NCI-H2107 treated with DMSO at 0.1 percent for 48 hours (cell line): Measurements from ENCODE around the gene FGF19.

ENCODE experiments used
- DNase-seq: peaks from one replicate; lab custom pipeline; 2025; ENCODE audit not compliant: unreplicated experiment; lab: John Stamatoyannopoulos, UW

Gene FGF19

GRCh38 chr11:69656536-69657455 lies 47.0 kb downstream of the FGF19 start:
- no peak for DNase-seq

GRCh38 chr11:69655479-69656428 lies 48.1 kb downstream of the FGF19 start:
- DNase-seq, result no peak

DNA sequence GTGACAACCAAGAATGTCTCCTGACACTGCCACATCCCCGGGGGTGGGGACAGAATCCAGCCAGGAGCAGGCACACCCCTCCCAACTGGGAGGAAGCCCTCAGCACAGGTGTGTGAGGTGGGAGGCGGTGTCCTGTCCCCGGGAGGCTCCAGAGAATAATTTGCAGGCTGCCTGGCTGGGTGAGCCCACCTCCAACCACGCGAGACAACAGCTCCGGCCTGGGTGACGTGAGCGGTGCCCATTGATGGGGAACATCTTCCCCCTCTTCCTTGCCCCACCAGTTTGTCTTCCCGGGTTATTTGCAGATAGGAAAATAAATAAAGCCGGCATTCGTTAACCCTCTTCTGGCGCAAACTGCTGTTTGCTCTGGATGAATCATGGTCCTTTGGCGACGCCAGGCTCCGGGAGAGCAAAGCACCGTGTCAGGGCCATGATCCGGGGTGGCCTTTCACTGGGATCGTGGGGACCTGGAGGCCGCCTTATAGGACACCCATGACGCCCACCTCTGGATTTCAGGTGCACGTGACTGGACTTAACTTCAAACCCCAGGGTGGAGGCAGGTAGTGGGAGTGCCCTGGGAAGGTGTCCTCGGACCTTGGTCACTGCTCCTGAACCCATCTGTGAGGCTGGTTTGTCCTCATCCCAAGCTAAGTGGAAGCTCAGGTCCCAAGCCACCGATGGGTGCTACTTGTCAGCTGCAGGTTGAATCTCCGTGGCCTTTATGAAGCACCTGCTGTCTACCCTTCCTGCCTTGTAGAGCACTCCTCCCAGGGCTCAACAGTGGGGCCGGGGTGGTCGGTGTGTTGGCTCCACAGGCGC lies 49.0 kb downstream of the FGF19 start:
- DNase-seq, result no peak

DNA sequence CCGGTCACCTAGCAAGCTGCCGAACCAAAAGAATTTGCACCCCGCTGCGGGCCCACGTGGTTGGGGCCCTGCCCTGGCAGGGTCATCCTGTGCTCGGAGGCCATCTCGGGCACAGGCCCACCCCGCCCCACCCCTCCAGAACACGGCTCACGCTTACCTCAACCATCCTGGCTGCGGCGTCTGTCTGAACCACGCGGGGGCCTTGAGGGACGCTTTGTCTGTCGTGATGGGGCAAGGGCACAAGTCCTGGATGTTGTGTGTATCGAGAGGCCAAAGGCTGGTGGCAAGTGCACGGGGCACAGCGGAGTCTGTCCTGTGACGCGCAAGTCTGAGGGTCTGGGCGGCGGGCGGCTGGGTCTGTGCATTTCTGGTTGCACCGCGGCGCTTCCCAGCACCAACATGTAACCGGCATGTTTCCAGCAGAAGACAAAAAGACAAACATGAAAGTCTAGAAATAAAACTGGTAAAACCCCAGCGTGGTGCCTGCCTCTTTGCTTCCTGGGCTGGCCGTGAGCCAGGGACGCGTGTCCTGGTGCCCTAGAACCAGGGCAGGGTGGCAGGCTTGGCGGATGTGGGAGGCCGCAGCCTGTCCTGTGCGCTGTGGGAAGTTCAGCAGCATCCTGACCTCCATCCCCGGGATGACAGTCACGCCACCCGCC lies 49.7 kb downstream of the FGF19 start:
- DNase-seq, result no peak

- no peak for DNase-seq
Observed at GRCh38 chr11:69653406-69653960, 50.3 kb downstream of the FGF19 start.

DNA sequence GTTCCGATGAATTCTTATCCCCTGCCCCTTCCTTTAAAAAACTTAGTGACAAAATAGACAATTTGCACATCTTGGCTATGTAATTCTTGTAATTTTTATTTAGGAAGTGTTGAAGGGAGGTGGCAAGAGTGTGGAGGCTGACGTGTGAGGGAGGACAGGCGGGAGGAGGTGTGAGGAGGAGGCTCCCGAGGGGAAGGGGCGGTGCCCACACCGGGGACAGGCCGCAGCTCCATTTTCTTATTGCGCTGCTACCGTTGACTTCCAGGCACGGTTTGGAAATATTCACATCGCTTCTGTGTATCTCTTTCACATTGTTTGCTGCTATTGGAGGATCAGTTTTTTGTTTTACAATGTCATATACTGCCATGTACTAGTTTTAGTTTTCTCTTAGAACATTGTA lies 50.8 kb downstream of the FGF19 start:
- no peak for DNase-seq

GRCh38 chr11:69651834-69652620 lies 51.8 kb downstream of the FGF19 start:
- DNase-seq, result no peak

GRCh38 chr11:69650832-69651344 lies 52.9 kb downstream of the FGF19 start:
- DNase-seq, result no peak

DNA sequence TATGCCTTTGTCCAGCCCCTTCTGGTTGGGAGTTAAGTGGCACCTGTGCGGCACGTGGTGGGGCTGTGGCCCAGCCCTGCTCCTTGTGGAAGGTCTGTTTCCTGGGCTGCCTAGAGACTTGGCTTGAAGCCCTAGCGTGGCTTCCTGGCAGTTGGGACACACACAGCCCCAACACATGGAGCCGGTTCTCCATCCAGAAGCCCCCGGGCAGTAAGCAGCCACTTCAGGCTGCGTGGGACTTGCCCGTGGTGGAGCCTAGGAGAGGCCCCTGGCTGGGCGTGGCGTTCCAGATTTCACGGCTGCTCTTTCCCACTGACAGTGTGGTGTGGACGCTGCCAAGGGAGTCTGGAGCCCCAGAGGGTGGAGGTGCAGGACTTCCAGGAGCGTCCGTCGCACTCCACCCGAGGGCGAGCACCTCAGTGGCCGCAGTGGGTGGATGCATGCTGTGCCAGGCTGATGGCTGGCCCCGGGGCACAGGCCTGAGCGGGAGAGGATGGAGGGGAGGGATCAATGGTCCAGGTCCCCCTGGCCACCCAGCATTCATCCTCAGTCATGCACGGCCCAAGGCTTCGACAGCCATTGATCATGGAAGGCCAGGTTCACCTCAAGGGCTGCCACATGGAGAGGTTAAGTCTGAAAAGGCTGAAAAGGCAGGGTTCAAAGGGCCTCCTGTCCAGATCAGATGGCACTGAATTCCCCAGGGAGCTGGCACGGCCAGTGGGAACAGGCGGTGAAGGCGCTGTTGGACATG lies 53.6 kb downstream of the FGF19 start:
- DNase-seq, result no peak

DNA sequence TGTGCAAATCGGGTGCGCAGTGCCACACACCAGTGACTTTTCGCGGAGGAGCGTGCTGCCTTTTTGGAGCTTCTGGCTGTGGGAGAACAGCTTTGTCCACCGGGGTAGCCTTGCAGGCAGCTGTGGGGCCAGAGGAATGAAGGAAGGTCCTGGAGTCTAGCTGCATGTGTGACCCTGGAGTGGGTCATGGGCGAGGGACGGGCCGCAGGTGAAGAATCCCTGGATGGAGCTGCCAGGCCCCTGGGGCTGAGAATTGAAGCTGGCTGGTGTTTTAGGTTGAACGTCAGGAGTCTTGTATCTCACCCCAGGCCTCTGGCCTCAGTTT lies 54.3 kb downstream of the FGF19 start:
- no peak for DNase-seq

DNA sequence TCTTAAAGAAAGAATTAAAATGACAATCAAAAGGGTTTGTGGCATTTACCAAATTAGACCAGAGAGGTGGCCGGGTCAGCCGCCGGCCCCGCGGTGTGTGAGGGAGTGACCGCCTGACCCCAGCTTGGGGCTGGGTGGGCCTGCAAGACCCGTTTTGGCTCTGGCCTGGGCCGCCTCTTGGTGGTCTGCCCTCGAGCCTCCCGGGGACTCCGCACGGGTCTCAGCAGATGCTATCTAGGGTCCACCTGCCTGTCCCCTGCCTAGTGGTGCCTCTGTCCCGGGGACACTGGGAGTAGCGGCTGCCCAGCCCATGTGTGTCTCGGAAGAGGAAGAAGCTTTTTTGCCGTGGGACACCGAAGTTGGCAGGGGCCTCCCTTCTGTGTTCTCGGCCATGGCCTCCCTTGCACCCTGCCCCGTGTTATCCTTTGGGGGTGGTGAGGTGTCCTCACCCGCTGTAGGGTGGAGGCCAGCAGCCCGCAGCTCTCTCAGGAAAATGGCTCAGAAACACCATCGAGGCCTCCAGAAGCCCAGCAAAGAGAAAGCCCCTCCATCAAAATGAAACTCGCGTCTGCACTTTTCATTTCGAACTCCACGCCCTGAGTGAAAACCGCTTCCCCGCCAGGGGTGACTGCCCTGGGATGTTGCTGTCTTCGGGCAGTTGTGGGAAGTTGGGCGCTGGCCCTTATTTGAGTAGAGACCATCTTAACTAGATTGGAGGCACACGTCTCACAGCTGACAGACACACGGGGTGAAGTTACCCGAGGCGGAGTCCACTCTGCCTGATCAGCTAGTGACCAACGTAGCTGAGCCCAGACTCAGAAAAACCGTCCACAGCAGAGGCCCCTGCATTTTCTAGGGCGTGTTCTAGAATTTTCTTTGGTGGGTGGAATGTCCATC lies 54.9 kb downstream of the FGF19 start:
- DNase-seq, result no peak
